NK-92 treated with Interleukin-12 subunit alpha and Interleukin-12 subunit beta, amount 100 ng/mL, for 24 hours (cell line): ENCODE results near the gene LIG1.
"Not testable (repeated sequence)": the region's sequence is repeated elsewhere in the genome, so short reads cannot be mapped to it uniquely, and the experiment has no call there.

Experiments used
- DNase-seq: peaks from one replicate; lab custom pipeline; 2025; lab: John Stamatoyannopoulos, UW

LIG1 gene

GRCh38 chr19:48070177-48070769 is 99.9 kb downstream of the LIG1 start:
- DNase-seq: not testable (repeated sequence)

GRCh38 chr19:48069435-48069834 is 100.7 kb downstream of the LIG1 start:
- DNase-seq: no peak
